Heart left ventricle (tissue), 16 donors: ENCODE results near the gene HOXB7. TPM values are rescaled to one million over a fixed set of nuclear protein-coding genes. Genes with fewer than 3 reads are reported as not detected.
A peak's percentile ranks its signal among the peaks of the same experiment; 100 is the strongest.

Experiments used
- ATAC-seq, 4 donors: fragments of 200-7000 bp; cut with Tn5 transposase; one replicate each; pipeline ENCODE4 v1.9.1; 2020 to 2022; ENCODE audit warnings: moderate library complexity in 4 of 4, mild to moderate bottlenecking in 3 of 4, moderate number of reproducible peaks in 1 of 4
- DNase-seq, 5 donors: peaks; one replicate each; pipeline ENCODE4 v3.0.0-alpha.2; 2020
- H3K27ac ChIP-seq, 12 donors: fragments of 200-600 bp; sonication (generic) in 4 of 12; one replicate each; pipeline versions ENCODE4 v1.5.0 to v1.8.0; 2016 to 2022; ENCODE audit warnings: mild to moderate bottlenecking in 2 of 12
- H3K27me3 ChIP-seq, 9 donors: fragments of 200-600 bp; sonication (generic) in 2 of 9; one replicate each; pipeline versions ENCODE4 v1.5.1 to v1.8.0; 2016 to 2022; ENCODE audit warnings: mild to moderate bottlenecking in 3 of 9
- H3K36me3 ChIP-seq, 9 donors: fragments of 200-600 bp; sonication (generic) in 2 of 9; one replicate each; pipeline versions ENCODE4 v1.5.0 to v1.8.0; 2018 to 2022; ENCODE audit warnings: mild to moderate bottlenecking in 2 of 9
- H3K4me1 ChIP-seq, 12 donors: fragments of 200-600 bp; sonication (generic) in 4 of 12; one replicate each; pipeline versions ENCODE4 v1.5.0 to v1.8.0; 2016 to 2022; ENCODE audit warnings: mild to moderate bottlenecking in 3 of 12
- H3K4me3 ChIP-seq, 12 donors: fragments of 200-600 bp; sonication (generic) in 4 of 12; one replicate each; pipeline versions ENCODE4 v1.5.0 to v1.8.0; 2017 to 2022; ENCODE audit warnings: mild to moderate bottlenecking in 9 of 12, moderate library complexity in 4 of 12
- H3K9me3 ChIP-seq, 12 donors: fragments of 200-600 bp; sonication (generic) in 4 of 12; one replicate each; pipeline versions ENCODE4 v1.5.0 to v1.8.0; 2016 to 2022; ENCODE audit warnings: mild to moderate bottlenecking in 1 of 12
- CTCF ChIP-seq, 12 donors: fragments of 200-600 bp; sonication (generic) in 4 of 12; IDR thresholded peaks; one replicate each; pipeline versions ENCODE4 v1.5.0 to v1.8.0; 2018 to 2022; ENCODE audit warnings: antibody characterized with exemption in 12 of 12, mild to moderate bottlenecking in 5 of 12
- POLR2A ChIP-seq, 2 donors: fragments of 450-650 bp; IDR thresholded peaks; one replicate each; pipeline ENCODE4 v1.6.1; 2017; ENCODE audit warnings: antibody characterized with exemption in 2 of 2, mild to moderate bottlenecking in 2 of 2, moderate library complexity in 2 of 2
- WGBS, 4 donors: extraction: QIAGEN DNeasy Blood & Tissue Kit in 2 of 4; methylation state at CpG; one replicate each; pipeline versions ENCODE4 v1.1.5 to v1.1.7; 2013 to 2018; 5-methylcytosine and 5-hydroxymethylcytosine counted together
- intact Hi-C, 10 donors: fragments of 100-400 bp; cut with DNase I; formaldehyde crosslinking; loops; one replicate each; pipeline versions ENCODE4 v1.11.1 to v1.14.2; 2022
- polyA plus RNA-seq, 2 donors: library from polyadenylated mRNA; stranded (reverse); fragments of 200-250 nt; gene quantifications; one replicate each; pipeline ENCODE4 v1.2.3, GENCODE V29; 2013
- total RNA-seq, 9 donors: library from RNA; depleted of rRNA in 2 of 9; stranded (reverse); fragments of >200 nt in 2 of 9; fragmentation: NEBNext Ultra II Directional in 3 of 9; extraction: Animal tissue kit (Norgen Biotek cat#: 25700) in 3 of 9; gene quantifications; one replicate each; pipeline versions ENCODE4 v1.1.0 to v1.2.4, GENCODE V29; 2016 to 2023
- donor health status: ischemic (EF 13 %, LVEDD 7.1; RV severe dilation, severe dysfunction).
- donor health status: healthy with polysubstance abuse.
- donor health status: DM: no; HTN: yes; CAD: no.
- donor health status: DM: no; HTN: no; CAD: no.
- donor health status: ischemic (EF 25% LVEDD 6.9; RV normal size, moderate dysfunction).
- donor health status: ischemic (EF 25% LVEDD 5.7; RV mildly dilated, moderate dysfunction).
- donor health status: healthy.
- donor health status: DM: yes; HTN: yes; CAD: no.
- donor health status: ischemic (EF 35%, LVEDD 5.7; RV mildly dilated, moderate dysfunction).
- donor health status: nonischemic (EF 11% LVEDD 7.7; RV severe dilation, severe dysfunction).
- donor health status: DM: yes; HTN: yes; CAD: no.
- donor health status: PGD.
- donor health status: ischemic (EF 29% LVEDD 5.4; RV normal size, mild dysfunction).
- donor health status: nonischemic (EF 23%, LVEDD 6.1; RV moderate dilation, normal function).

HOXB7 gene
- total and polyA plus RNA-seq, 11 donors, result 0.12 to 0.88 (median 0.40) TPM; not detected in 5

DNA sequence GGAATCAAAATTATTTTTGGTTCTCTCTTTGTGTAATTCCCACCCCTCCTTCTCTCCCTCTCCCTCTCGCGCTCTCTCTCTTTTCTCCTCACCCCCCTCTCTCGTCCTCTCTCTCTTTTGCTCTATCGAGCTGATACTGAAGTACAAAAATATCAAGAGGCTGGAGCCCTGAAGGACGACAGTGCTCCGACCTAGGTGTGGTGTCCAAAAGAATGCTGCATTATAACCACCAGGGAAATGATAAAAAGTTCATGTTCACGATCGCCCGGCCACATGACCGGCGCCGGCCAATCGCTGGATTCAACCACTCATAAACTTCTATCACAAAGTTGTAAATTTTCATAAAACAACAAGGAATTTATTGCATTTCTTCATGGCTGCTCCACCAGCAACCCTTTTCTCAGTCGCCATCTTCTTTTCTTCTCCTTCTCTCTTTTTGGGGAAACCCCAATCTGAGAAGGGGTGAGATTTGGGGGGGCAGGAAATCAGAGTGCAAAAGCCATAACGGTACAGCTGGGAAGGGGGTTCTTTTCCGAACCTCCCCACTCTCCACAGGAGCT is 6.0 kb downstream of the HOXB7 start, which contains the start of gene HOXB6:
HOXB6 (minus strand) TSS at position 217 of the 560 bp plus-strand sequence. CDS start 6,836 bp downstream, outside the sequence.
- H3K9me3 ChIP-seq, result peaks cover 0 to 3% (median 0%) of the 10 kb centered on the region in 12 donors
- H3K36me3 ChIP-seq, result no peaks in the 10 kb centered on the region
- TF ChIP-seq CTCF (IDR thresholded peaks at IDR 0.05) (no peak), POLR2A (IDR thresholded peaks at IDR 0.05) (no peak)
- H3K27ac ChIP-seq, result peak within 1 kb of the TSS in 1 of 12 donors; percentile 50
- peaks cover 0 to 10% (median 2%) of the 10 kb centered on the region in 12 donors for H3K4me1 ChIP-seq
- DNase-seq (no peak), ATAC-seq (no peak)
- peak within 1 kb of the TSS in 1 of 12 donors; percentile 12 for H3K4me3 ChIP-seq
- peaks cover 79 to 100% (median 98%) of the 10 kb centered on the region in 9 donors for H3K27me3 ChIP-seq
- intact Hi-C loops, result no loop called here
- 11 to 14% (median 13%) methylated on average over 16 of the region's 16 CpGs for WGBS, 4 donors

DNA sequence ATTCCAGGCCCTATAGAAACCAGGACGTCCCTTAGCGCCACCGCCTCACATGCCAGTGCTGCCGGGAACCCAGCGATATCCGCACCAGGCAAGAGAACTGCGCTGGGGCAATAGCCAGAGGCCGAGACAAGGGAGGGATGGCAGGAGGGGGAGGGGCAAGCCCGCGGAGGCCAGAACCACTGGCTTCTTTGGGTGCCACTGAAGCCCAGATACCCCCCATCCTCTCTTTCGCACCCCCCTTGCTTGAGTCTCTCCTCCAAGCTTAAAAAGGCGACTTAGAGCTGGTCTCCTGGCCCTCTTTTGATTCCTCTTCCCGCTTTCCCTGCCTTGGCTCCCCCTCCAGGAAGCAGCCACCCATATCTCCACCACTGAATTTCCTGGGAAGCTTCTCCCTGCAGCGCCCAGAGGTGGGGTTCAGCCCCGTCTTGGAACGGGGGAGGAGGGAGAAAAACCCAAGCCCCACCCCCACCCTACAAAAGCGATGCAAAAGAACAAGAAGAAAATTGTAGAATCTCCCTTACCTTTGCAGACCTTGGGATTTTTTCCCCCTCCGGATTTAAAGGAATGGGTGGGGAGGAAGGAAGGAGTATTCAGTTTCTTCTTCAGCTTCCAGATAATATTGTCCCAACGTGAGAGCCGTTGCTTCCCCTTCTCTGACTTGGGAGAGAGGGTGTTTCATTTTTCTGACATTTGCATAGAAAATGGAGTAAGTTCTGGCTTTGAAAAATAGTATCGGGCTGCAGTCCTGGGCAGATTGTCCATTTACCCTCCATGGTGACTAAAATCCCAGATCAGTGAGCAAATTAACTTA is 6.7 kb downstream of the HOXB7 start:
- H3K9me3 ChIP-seq, result peaks cover 0 to 3% (median 0%) of the 10 kb centered on the region in 12 donors
- H3K36me3 ChIP-seq, result no peaks in the 10 kb centered on the region
- H3K27ac ChIP-seq, result peak overlapping the region in 1 of 12 donors; percentile 50
- peaks cover 84 to 100% (median 98%) of the 10 kb centered on the region in 9 donors for H3K27me3 ChIP-seq
- DNase-seq (no peak), ATAC-seq (no peak)
- WGBS, 4 donors, result 4 to 7% (median 5%) methylated on average over 21 of the region's 21 CpGs
- TF ChIP-seq CTCF (IDR thresholded peaks at IDR 0.05) (no peak), POLR2A (IDR thresholded peaks at IDR 0.05) (no peak)
- H3K4me3 ChIP-seq, result peak overlapping the region in 1 of 12 donors; percentile 12
- intact Hi-C loops, result no loop called here
- H3K4me1 ChIP-seq, result peaks cover 0 to 9% (median 2%) of the 10 kb centered on the region in 12 donors

DNA sequence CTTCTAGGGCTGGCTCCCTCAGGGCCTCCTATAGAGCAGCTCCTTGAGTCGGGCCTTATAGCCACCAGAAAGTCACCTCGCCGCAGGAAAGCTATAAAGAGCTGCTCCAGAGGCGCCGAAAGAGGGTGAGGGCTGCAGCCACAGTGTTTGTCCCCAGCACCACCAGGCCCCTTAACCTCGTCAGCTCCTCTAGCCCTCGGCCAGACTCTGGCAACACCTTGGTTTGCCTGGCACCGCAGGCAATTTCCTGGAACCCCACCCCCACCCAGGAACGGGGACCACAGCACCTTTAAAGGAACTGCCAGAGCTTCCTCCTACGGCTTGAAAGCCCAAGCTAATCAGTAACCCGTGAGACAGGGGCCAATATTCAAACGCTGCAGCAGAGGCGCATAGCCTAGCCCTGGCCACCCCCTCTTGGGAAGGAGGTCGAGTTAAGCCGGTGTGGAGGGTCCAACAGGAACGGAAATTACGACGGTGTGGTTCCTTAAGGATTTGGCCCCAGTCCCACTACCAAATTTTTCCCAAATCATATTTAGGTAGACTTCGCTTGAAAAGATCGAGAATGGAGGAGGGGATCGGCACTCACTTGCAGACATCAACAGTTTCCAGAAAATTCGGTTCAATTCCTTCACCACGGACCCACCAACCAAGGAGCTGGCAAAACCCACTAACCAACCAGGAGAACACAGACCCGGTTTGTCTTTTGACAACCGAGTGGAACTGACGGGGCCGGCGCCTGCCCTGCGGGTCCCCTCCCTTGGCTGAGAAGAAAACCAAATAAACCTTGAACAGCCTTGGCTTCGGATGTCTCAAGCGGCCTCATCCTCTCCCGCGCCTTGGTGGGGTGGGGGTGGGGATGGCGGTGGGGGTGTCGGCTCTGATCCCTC is 9.0 kb downstream of the HOXB7 start:
- ATAC-seq, result no peak
- intact Hi-C loops, result no loop called here
- Histone ChIP-seq H3K36me3 (no peaks in the 10 kb centered on the region), H3K4me1 (peaks cover 0 to 26% (median 10%) of the 10 kb centered on the region in 12 donors), H3K4me3 (no peak overlapping the region), H3K27me3 (peaks cover 80 to 100% (median 98%) of the 10 kb centered on the region in 9 donors), H3K27ac (no peak overlapping the region), H3K9me3 (peaks cover 0 to 3% (median 0%) of the 10 kb centered on the region in 12 donors)
- 9 to 14% (median 10%) methylated on average over 29 to 35 of the region's 35 CpGs for WGBS, 4 donors
- no peak for DNase-seq
- TF ChIP-seq POLR2A (IDR thresholded peaks at IDR 0.05) (no peak), CTCF (IDR thresholded peaks at IDR 0.05) (no peak)
